ENCODE data around the gene KIF16B.

GRCh38 chr20:16296931-16297330 is 276.3 kb downstream of the KIF16B start:
- TF ChIP-seq TAF1 (conservative IDR thresholded peaks at IDR 0.05) = no peak
- TF ChIP-seq CTCF (IDR thresholded peaks at IDR 0.05; ENCODE audit: low read depth, low read length, missing input control) = no peak
- no peak for TF ChIP-seq RXRA (IDR thresholded peaks at IDR 0.05)
- TF ChIP-seq RAD21 (IDR thresholded peaks at IDR 0.05) = no peak
- no peak for TF ChIP-seq JUND (IDR thresholded peaks at IDR 0.05)
- TF ChIP-seq GABPA (IDR thresholded peaks at IDR 0.05 in 1 of 2, conservative IDR thresholded peaks at IDR 0.05 in 1 of 2) = no peak

Measured in liver (tissue), 3 donors.